GM19438 (cell line): Measurements from ENCODE around the gene NHLH2.

ENCODE experiments used
- ATAC-seq: cut with Tn5 transposase; IDR thresholded peaks from one replicate; pipeline ENCODE4 v1.9.1; 2021; ENCODE audit warnings: low read depth; ENCODE audit not compliant: unreplicated experiment

The NHLH2 gene

DNA sequence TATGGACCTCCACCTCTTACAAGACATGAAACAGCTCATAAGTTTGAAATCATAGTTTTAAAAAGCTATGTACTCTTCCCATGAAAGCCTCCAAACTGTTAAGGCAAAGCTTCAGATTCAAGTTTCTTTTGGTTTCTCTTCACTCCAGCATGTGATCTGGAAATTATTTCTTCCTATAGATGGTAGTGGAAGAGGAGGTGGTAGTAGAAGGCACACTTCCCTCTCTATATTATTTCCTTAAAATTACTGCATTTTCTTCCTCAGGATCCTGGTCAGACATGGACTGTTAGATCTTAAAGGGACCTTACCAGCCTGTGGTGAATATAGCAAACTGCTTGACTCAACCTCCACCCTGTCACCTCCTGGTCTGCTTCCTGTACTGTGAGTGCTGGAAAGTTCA is 31.9 kb downstream of the NHLH2 start:
- no peak for ATAC-seq

- peak; percentile 74 for ATAC-seq
These were observed 33.2 kb downstream of the NHLH2 start for GRCh38 chr1:115807723-115808122.

DNA sequence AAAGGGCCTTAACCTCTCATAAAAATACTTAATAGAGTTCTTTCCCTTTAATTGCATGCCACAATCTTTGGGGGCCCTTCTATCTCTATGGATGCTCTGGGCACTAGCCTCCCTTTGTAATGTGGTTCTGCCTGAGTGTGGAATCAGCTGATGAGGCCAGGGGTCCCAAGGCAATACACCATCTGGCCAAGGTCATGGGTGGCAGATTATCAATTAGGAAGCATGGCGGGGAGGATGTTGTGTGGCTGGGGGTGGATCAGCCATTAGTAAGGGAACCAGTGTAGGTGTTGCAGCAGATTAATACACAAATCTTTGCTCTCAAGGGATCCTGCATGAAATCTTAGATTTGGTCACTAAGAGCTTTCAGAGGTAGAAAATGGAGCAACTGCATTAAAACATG is 35.3 kb downstream of the NHLH2 start:
- no peak for ATAC-seq

- ATAC-seq: no peak
These were observed 38.5 kb downstream of the NHLH2 start for GRCh38 chr1:115802416-115802815.

DNA sequence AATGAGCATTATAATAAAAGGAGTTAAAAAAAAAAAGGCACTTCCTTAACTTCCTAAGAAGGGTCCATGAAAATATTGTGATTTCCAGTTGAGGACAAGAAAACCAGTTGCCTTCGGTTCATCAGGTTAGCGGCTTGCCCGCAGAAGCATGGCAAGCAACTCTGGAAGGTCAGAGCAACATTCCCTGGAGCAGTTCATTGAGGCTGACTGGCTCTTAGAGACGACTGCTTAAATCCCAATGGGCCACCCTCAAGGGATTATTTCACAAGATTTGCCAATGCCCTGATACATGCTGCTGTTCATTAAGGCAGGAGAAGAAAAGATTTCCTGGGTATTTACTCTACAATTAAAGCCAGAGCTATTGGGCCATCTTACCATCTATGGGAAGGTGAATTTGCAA is 43.4 kb downstream of the NHLH2 start:
- ATAC-seq: no peak

GRCh38 chr1:115796897-115797296 is 44.0 kb downstream of the NHLH2 start:
- no peak for ATAC-seq

GRCh38 chr1:115796036-115796435 is 44.9 kb downstream of the NHLH2 start:
- no peak for ATAC-seq

- no peak for ATAC-seq
These were observed 45.8 kb downstream of the NHLH2 start for GRCh38 chr1:115794976-115795639.

GRCh38 chr1:115793162-115793561 is 47.8 kb downstream of the NHLH2 start:
- ATAC-seq: no peak

GRCh38 chr1:115791816-115792215 is 49.1 kb downstream of the NHLH2 start:
- no peak for ATAC-seq

GRCh38 chr1:115790846-115791245 is 50.1 kb downstream of the NHLH2 start:
- no peak for ATAC-seq

GRCh38 chr1:115790356-115790755 is 50.6 kb downstream of the NHLH2 start:
- no peak for ATAC-seq
